GM21515 (cell line): ENCODE results near the gene DSG3.
"Not testable (repeated sequence)": the region's sequence is repeated elsewhere in the genome, so short reads cannot be mapped to it uniquely, and the experiment has no call there.

Experiments used
- ATAC-seq: cut with Tn5 transposase; IDR thresholded peaks from one replicate; pipeline ENCODE4 v1.9.1; 2021; ENCODE audit not compliant: unreplicated experiment

Gene DSG3

GRCh38 chr18:31489311-31489710, 41.8 kb downstream of the DSG3 start:
- ATAC-seq, result no peak

GRCh38 chr18:31490387-31490786, 42.8 kb downstream of the DSG3 start:
- peak; percentile 89 for ATAC-seq

- no peak for ATAC-seq
Measured at GRCh38 chr18:31490833-31491232, 43.3 kb downstream of the DSG3 start.

GRCh38 chr18:31491586-31491985, 44.0 kb downstream of the DSG3 start:
- ATAC-seq, result no peak

- ATAC-seq, result no peak
Measured at GRCh38 chr18:31492671-31493070, 45.1 kb downstream of the DSG3 start.

- no peak for ATAC-seq
Measured at GRCh38 chr18:31493171-31493570, 45.6 kb downstream of the DSG3 start.

- ATAC-seq, result no peak
Measured at GRCh38 chr18:31493941-31494340, 46.4 kb downstream of the DSG3 start.

- not testable (repeated sequence) for ATAC-seq
Measured at GRCh38 chr18:31494705-31495244, 47.2 kb downstream of the DSG3 start.

GRCh38 chr18:31497404-31497835, 49.9 kb downstream of the DSG3 start:
- ATAC-seq, result no peak

GRCh38 chr18:31497836-31498573, 50.5 kb downstream of the DSG3 start, which contains the start of gene DSG2:
DSG2 (plus strand) TSS chr18:31498177; CDS start chr18:31498252, 75 bp downstream.
- peak; percentile 46 for ATAC-seq

- ATAC-seq, result no peak
Measured at GRCh38 chr18:31498574-31499524, 51.3 kb downstream of the DSG3 start.

- ATAC-seq, result peak; percentile 90
Measured at GRCh38 chr18:31500051-31500688, 52.6 kb downstream of the DSG3 start.

GRCh38 chr18:31503011-31503410, 55.5 kb downstream of the DSG3 start:
- no peak for ATAC-seq

- ATAC-seq, result no peak
Measured at GRCh38 chr18:31504455-31505147, 57.1 kb downstream of the DSG3 start.

- ATAC-seq, result no peak
Measured at GRCh38 chr18:31505156-31505555, 57.6 kb downstream of the DSG3 start.

GRCh38 chr18:31506024-31506742, 58.6 kb downstream of the DSG3 start:
- ATAC-seq, result no peak

GRCh38 chr18:31507124-31507523, 59.6 kb downstream of the DSG3 start:
- not testable (repeated sequence) for ATAC-seq

GRCh38 chr18:31508781-31509180, 61.2 kb downstream of the DSG3 start:
- ATAC-seq, result no peak

- ATAC-seq, result no peak
Measured at GRCh38 chr18:31509571-31509970, 62.0 kb downstream of the DSG3 start.

GRCh38 chr18:31510319-31510718, 62.8 kb downstream of the DSG3 start:
- ATAC-seq, result no peak
